Measurements from ENCODE around the gene PTPN7.

DNA sequence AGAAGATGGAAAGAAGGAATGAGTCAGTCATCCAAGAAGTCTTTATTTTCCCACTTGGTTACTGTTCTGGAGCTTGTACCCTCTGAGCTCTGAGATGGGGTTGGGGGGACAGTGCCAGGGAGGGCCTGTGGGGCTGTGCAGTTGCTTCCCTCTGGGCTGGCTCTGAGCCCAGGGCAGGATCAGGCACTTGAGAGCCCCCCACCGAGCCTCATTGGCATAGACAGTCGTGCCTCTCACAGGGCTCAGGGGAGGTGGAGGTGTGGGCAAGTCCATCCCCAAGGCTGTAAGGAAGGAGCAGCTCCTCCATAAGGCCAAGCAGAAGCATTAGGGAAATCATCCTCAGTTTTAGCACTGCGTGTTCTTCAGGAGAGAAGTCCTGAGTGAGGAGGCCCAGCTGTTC is 13.4 kb downstream of the PTPN7 start:
- TF ChIP-seq FOXJ3 (CRISPR knock-in tag; IDR thresholded peaks at IDR 0.05): no peak
- TF ChIP-seq, protein P1, sequence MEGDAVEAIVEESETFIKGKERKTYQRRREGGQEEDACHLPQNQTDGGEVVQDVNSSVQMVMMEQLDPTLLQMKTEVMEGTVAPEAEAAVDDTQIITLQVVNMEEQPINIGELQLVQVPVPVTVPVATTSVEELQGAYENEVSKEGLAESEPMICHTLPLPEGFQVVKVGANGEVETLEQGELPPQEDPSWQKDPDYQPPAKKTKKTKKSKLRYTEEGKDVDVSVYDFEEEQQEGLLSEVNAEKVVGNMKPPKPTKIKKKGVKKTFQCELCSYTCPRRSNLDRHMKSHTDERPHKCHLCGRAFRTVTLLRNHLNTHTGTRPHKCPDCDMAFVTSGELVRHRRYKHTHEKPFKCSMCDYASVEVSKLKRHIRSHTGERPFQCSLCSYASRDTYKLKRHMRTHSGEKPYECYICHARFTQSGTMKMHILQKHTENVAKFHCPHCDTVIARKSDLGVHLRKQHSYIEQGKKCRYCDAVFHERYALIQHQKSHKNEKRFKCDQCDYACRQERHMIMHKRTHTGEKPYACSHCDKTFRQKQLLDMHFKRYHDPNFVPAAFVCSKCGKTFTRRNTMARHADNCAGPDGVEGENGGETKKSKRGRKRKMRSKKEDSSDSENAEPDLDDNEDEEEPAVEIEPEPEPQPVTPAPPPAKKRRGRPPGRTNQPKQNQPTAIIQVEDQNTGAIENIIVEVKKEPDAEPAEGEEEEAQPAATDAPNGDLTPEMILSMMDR (IDR thresholded peaks at IDR 0.05): no peak
